SH-SY5Y (cell line): ENCODE data around the gene ADRA2C.

ENCODE experiments used
- GATA2 ChIP-seq: IDR thresholded peaks from 2 replicates; pipeline ENCODE4 v1.6.1; 2011; ENCODE audit warnings: mild to moderate bottlenecking, low read depth, low read length
- GATA3 ChIP-seq: IDR thresholded peaks from 2 replicates; pipeline ENCODE4 v1.6.1; 2011; ENCODE audit warnings: low read depth, mild to moderate bottlenecking, low read length, moderate library complexity

DNA sequence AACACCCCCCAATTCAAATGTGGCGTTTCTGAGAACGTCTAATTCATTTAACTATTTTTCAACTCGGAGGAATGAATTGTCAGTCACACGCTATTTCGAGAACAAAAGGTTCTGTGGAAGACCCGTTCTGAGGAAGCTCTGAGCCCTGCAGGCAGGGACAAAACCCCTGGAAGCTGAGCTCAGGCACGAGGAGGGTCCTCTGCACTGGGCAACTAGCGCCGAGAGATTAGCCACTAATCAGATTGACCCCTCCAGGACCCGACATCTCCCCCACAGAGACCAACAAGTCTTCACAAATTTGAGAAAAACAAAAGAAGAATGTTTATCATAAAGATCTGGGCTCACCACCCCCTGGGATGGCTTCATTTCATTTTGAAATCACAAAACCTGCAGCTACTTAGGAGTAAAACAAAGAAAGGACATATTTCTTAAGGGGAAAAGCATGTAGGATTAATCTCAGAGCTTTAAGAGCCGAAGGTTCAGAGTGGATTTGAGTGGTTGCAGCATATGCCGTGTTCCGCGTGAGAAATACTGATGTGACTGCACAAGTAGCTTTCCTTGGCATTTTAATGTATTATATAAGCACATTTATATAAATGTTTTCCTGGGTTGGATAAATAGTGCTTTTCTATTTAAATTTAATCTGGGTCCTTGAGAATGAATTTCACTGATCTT is 41.8 kb downstream of the ADRA2C start:
- TF ChIP-seq GATA2, result no peak
- no peak for TF ChIP-seq GATA3
